DND-41 (cell line): ENCODE measurements around the gene ASIC5.

Source experiments
- EZH2 ChIP-seq: IDR thresholded peaks from 3 replicates; pipeline ENCODE4 v1.6.1; 2012; ENCODE audit warnings: borderline replicate concordance, low read depth, mild to moderate bottlenecking, moderate library complexity, low read length, inconsistent platforms; ENCODE audit not compliant: severe bottlenecking
- TF ChIP-seq, protein P1 (sequence below): IDR thresholded peaks from 2 replicates; pipeline ENCODE4 v1.5.1; 2012; ENCODE audit warnings: borderline replicate concordance, low read length, moderate library complexity, mild to moderate bottlenecking; ENCODE audit not compliant: poor library complexity, severe bottlenecking; ENCODE audit errors: extremely low read depth

DNA sequence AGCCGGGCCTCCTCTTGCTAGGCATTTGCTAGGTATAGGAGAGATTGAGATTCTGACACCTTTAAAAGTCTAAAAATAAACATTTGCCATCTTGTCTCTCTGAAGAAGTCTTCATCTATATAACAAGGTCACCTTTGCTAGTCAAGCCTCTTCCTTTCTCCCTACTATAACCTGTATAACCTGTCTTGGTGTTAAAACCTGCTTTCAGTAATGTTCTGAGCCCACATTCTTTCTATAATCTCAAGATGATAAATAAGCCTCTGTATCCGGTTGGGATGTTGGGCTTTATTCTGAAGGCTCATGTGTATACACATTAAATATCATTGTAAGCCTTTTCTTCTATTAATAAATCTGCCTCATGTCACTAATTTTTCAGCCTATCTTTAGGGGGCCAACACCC lies 10.2 kb downstream of the ASIC5 start:
- TF ChIP-seq, protein P1, sequence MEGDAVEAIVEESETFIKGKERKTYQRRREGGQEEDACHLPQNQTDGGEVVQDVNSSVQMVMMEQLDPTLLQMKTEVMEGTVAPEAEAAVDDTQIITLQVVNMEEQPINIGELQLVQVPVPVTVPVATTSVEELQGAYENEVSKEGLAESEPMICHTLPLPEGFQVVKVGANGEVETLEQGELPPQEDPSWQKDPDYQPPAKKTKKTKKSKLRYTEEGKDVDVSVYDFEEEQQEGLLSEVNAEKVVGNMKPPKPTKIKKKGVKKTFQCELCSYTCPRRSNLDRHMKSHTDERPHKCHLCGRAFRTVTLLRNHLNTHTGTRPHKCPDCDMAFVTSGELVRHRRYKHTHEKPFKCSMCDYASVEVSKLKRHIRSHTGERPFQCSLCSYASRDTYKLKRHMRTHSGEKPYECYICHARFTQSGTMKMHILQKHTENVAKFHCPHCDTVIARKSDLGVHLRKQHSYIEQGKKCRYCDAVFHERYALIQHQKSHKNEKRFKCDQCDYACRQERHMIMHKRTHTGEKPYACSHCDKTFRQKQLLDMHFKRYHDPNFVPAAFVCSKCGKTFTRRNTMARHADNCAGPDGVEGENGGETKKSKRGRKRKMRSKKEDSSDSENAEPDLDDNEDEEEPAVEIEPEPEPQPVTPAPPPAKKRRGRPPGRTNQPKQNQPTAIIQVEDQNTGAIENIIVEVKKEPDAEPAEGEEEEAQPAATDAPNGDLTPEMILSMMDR = no peak
- TF ChIP-seq EZH2 = no peak
